Thymus (tissue), 11 donors: ENCODE results near the gene EPHB2. TPM values are rescaled to one million over a fixed set of nuclear protein-coding genes. Genes with fewer than 3 reads are reported as not detected.

Source experiments
- DNase-seq, 9 donors: peaks; one replicate each; pipeline ENCODE4 v3.0.0-alpha.2; 2013; ENCODE audit warnings: low spot score in 9 of 9, low read depth in 6 of 9, missing footprints in 1 of 9
- H3K27ac ChIP-seq, 2 donors: one replicate each; pipeline ENCODE4 v1.5.1; 2013; ENCODE audit warnings: control low read depth in 1 of 2, low read depth in 1 of 2, low read length in 1 of 2, mild to moderate bottlenecking in 1 of 2, moderate library complexity in 1 of 2
- H3K27me3 ChIP-seq, 2 donors: one replicate each; pipeline ENCODE4 v1.5.1; 2013; ENCODE audit warnings: low read length in 1 of 2; ENCODE audit not compliant: control insufficient read depth in 2 of 2, insufficient read depth in 1 of 2
- H3K36me3 ChIP-seq, 2 donors: one replicate each; pipeline ENCODE4 v1.5.1; 2013; ENCODE audit warnings: low read length in 1 of 2, mild to moderate bottlenecking in 1 of 2, moderate library complexity in 1 of 2; ENCODE audit not compliant: control insufficient read depth in 2 of 2, insufficient read depth in 2 of 2
- H3K4me1 ChIP-seq, 2 donors: one replicate each; pipeline ENCODE4 v1.5.1; 2013; ENCODE audit warnings: low read length in 2 of 2; ENCODE audit not compliant: control insufficient read depth in 2 of 2, insufficient read depth in 2 of 2
- H3K4me3 ChIP-seq, 2 donors: one replicate each; pipeline ENCODE4 v1.5.1; 2013; ENCODE audit warnings: low read length in 2 of 2, control low read depth in 1 of 2, mild to moderate bottlenecking in 1 of 2
- H3K9me3 ChIP-seq, 2 donors: one replicate each; pipeline ENCODE4 v1.5.1; 2013; ENCODE audit warnings: low read length in 1 of 2, mild to moderate bottlenecking in 1 of 2; ENCODE audit not compliant: control insufficient read depth in 2 of 2, insufficient read depth in 1 of 2
- WGBS: extraction: QIAGEN DNeasy Blood & Tissue Kit; methylation state at CpG from one replicate; pipeline ENCODE4 v1.1.7; 2013; 5-methylcytosine and 5-hydroxymethylcytosine counted together
- polyA plus RNA-seq: library from polyadenylated mRNA; stranded (reverse); fragments of 200-250 nt; gene quantifications from one replicate; pipeline ENCODE4 v1.2.3, GENCODE V29; 2013
- total RNA-seq: library from RNA; stranded (reverse); fragments of 120-200 nt; gene quantifications from one replicate; pipeline ENCODE4 v1.2.4, GENCODE V29; 2013
- donor health status: healthy.

EPHB2 gene
- total and polyA plus RNA-seq, 2 donors, result 1.6 to 2.6 TPM

- H3K9me3 ChIP-seq, result no peaks in the 10 kb centered on the region
- no peaks in the 10 kb centered on the region for H3K27me3 ChIP-seq
- H3K4me1 ChIP-seq, result no peaks in the 10 kb centered on the region
- H3K36me3 ChIP-seq, result no peaks in the 10 kb centered on the region
- no peak for DNase-seq
- WGBS, result 84% methylated on average over 18 of the region's 18 CpGs
- no peak overlapping the region for H3K4me3 ChIP-seq
- H3K27ac ChIP-seq, result no peak overlapping the region
Measured at GRCh38 chr1:22812092-22812880, 101.6 kb downstream of the EPHB2 start.

GRCh38 chr1:22812993-22813790, 102.6 kb downstream of the EPHB2 start:
- no peaks in the 10 kb centered on the region for H3K27me3 ChIP-seq
- H3K4me1 ChIP-seq, result no peaks in the 10 kb centered on the region

GRCh38 chr1:22814176-22815042, 103.8 kb downstream of the EPHB2 start:
- no peaks in the 10 kb centered on the region for H3K27me3 ChIP-seq
- no peaks in the 10 kb centered on the region for H3K9me3 ChIP-seq
- no peak for DNase-seq
- no peak overlapping the region for H3K4me3 ChIP-seq
- no peaks in the 10 kb centered on the region for H3K36me3 ChIP-seq
- H3K27ac ChIP-seq, result no peak overlapping the region
- 86% methylated on average over 19 of the region's 19 CpGs for WGBS
- H3K4me1 ChIP-seq, result no peaks in the 10 kb centered on the region

More at GRCh38 chr1:22812993-22813790, 102.6 kb downstream of the EPHB2 start:
- no peak overlapping the region for H3K4me3 ChIP-seq
- DNase-seq, result no peak
- no peaks in the 10 kb centered on the region for H3K9me3 ChIP-seq
- no peak overlapping the region for H3K27ac ChIP-seq
- H3K36me3 ChIP-seq, result no peaks in the 10 kb centered on the region
- WGBS, result 89% methylated on average over 7 of the region's 7 CpGs

GRCh38 chr1:22815043-22815365, 104.4 kb downstream of the EPHB2 start:
- no peaks in the 10 kb centered on the region for H3K9me3 ChIP-seq
- H3K4me1 ChIP-seq, result no peaks in the 10 kb centered on the region
- no peak overlapping the region for H3K4me3 ChIP-seq
- DNase-seq, result no peak
- no peaks in the 10 kb centered on the region for H3K27me3 ChIP-seq
- no peak overlapping the region for H3K27ac ChIP-seq
- no peaks in the 10 kb centered on the region for H3K36me3 ChIP-seq
- 97% methylated on average over 5 of the region's 5 CpGs for WGBS

- Histone ChIP-seq H3K27ac (no peak overlapping the region), H3K4me1 (no peaks in the 10 kb centered on the region), H3K9me3 (no peaks in the 10 kb centered on the region), H3K4me3 (no peak overlapping the region), H3K36me3 (no peaks in the 10 kb centered on the region), H3K27me3 (no peaks in the 10 kb centered on the region)
- DNase-seq, result no peak
- WGBS, result 78% methylated on average over 12 of the region's 12 CpGs
Measured at GRCh38 chr1:22815421-22816066, 104.9 kb downstream of the EPHB2 start.

DNA sequence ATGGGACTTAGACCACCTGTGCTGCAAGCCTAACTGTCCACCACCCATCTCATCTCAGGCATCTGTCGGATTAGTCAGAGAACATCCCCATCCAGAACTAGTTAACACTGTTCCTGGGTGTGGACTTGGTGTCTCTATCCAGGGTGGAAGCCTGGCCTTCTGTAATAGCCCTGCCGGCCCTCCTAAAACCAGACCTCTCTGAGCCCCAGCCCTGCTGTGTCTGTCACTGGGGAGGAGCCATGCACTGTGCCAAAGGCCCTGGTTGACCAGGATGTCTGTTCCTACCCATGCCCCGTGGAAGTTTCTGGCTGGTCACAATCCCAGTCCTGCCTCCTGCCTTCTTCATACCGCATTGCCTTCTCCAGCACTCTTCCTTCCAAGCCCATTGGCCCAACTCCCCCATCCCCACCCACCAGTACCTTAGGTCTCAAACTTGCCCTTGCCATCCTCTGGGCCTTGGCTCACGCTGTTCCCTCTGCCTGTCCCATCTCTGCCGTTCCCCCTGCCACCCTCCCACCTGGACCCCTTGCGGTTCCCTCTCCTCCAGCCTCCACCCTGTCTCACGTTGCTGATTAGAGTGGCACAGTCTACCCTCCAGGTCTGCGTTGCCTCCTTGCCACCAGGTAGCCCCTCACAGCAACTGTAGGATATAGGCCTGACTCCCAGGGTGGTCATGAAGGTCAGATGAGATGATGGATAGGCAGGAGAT, 105.6 kb downstream of the EPHB2 start:
- no peak for DNase-seq

GRCh38 chr1:22816803-22817202, 106.2 kb downstream of the EPHB2 start:
- H3K4me3 ChIP-seq, result no peak overlapping the region
- WGBS, result 96% methylated on average over 5 of the region's 5 CpGs
- no peak for DNase-seq
- H3K9me3 ChIP-seq, result no peaks in the 10 kb centered on the region
- H3K36me3 ChIP-seq, result no peaks in the 10 kb centered on the region
- H3K4me1 ChIP-seq, result no peaks in the 10 kb centered on the region
- no peaks in the 10 kb centered on the region for H3K27me3 ChIP-seq
- no peak overlapping the region for H3K27ac ChIP-seq

More for the DNA sequence above, 105.6 kb downstream of the EPHB2 start:
- Histone ChIP-seq H3K27me3 (no peaks in the 10 kb centered on the region), H3K36me3 (no peaks in the 10 kb centered on the region), H3K27ac (no peak overlapping the region), H3K4me3 (no peak overlapping the region), H3K4me1 (no peaks in the 10 kb centered on the region), H3K9me3 (no peaks in the 10 kb centered on the region)
- WGBS, result 95% methylated on average over 9 of the region's 9 CpGs

- no peak for DNase-seq
- 95% methylated on average over 5 of the region's 5 CpGs for WGBS
- Histone ChIP-seq H3K4me1 (no peaks in the 10 kb centered on the region), H3K27ac (no peak overlapping the region), H3K27me3 (no peaks in the 10 kb centered on the region), H3K9me3 (no peaks in the 10 kb centered on the region), H3K4me3 (no peak overlapping the region), H3K36me3 (no peaks in the 10 kb centered on the region)
Measured at GRCh38 chr1:22817462-22817861, 106.8 kb downstream of the EPHB2 start.
